Gastroesophageal sphincter (tissue), 4 donors: ENCODE data around the gene LBP. TPM values are rescaled to one million over a fixed set of nuclear protein-coding genes. Genes with fewer than 3 reads are reported as not detected.

Experiments used
- ATAC-seq: fragments of 150-250 bp; one replicate; pipeline ENCODE4 v1.9.1; 2016; ENCODE audit warnings: mild to moderate bottlenecking, moderate library complexity
- H3K27ac ChIP-seq, 4 donors: fragments of 200-600 bp; sonication (generic) in 3 of 4; 1 replicate in 3 of 4; 2 replicates in 1 of 4; pipeline ENCODE4 v1.5.1; 2016 to 2019
- H3K27me3 ChIP-seq: fragments of 200-600 bp; sonication (generic); one replicate; pipeline ENCODE4 v1.5.1; 2019
- H3K36me3 ChIP-seq, 2 donors: fragments of 200-600 bp; sonication (generic); one replicate each; pipeline ENCODE4 v1.5.1; 2019; ENCODE audit warnings: control low read depth in 1 of 2
- H3K4me1 ChIP-seq, 3 donors: fragments of 200-600 bp; sonication (generic); 1 replicate in 2 of 3; 2 replicates in 1 of 3; pipeline ENCODE4 v1.5.1; 2016 to 2019; ENCODE audit warnings: control low read depth in 2 of 3
- H3K4me3 ChIP-seq, 2 donors: fragments of 200-600 bp; sonication (generic); one replicate each; pipeline ENCODE4 v1.5.1; 2019; ENCODE audit warnings: mild to moderate bottlenecking in 1 of 2, moderate library complexity in 1 of 2
- H3K9me3 ChIP-seq, 3 donors: fragments of 200-600 bp; sonication (generic); one replicate each; pipeline ENCODE4 v1.5.1; 2017 to 2019; ENCODE audit warnings: control low read depth in 2 of 3
- EP300 ChIP-seq: sonication (generic); formaldehyde crosslinking; IDR thresholded peaks from one replicate; pipeline ENCODE4 v1.6.1; 2017; ENCODE audit warnings: antibody characterized with exemption, mild to moderate bottlenecking
- POLR2A ChIP-seq, 2 donors: fragments of 450-650 bp; IDR thresholded peaks; one replicate each; pipeline ENCODE4 v1.6.1; 2017; ENCODE audit warnings: antibody characterized with exemption in 2 of 2, mild to moderate bottlenecking in 2 of 2, moderate library complexity in 1 of 2
- POLR2AphosphoS5 ChIP-seq: sonication (generic); formaldehyde crosslinking; IDR thresholded peaks from one replicate; pipeline ENCODE4 v1.6.1; 2017; ENCODE audit warnings: antibody characterized with exemption
- WGBS, 2 donors: methylation state at CpG; one replicate each; pipeline ENCODE4 v1.1.5; 2018; ENCODE audit warnings: low coverage in 1 of 2; 5-methylcytosine and 5-hydroxymethylcytosine counted together
- total RNA-seq, 4 donors: library from RNA; depleted of rRNA; stranded (reverse); fragments of >200 nt; gene quantifications; one replicate each; pipeline ENCODE4 v1.1.0, GENCODE V29; 2016
- TF ChIP-seq, protein P1 (sequence below), 4 experiments: fragments of 200-600 bp in 2 of 4; fragments of 450-650 bp in 2 of 4; sonication (generic) in 1 of 4; IDR thresholded peaks; one replicate each; pipeline ENCODE4 v1.5.1; 2017 to 2019; ENCODE audit warnings: antibody characterized with exemption in 4 of 4, mild to moderate bottlenecking in 2 of 4, moderate library complexity in 2 of 4

Gene LBP
- total RNA-seq, 4 donors from 2014 or later, result 0.19 to 1.8 TPM; not detected in 2

DNA sequence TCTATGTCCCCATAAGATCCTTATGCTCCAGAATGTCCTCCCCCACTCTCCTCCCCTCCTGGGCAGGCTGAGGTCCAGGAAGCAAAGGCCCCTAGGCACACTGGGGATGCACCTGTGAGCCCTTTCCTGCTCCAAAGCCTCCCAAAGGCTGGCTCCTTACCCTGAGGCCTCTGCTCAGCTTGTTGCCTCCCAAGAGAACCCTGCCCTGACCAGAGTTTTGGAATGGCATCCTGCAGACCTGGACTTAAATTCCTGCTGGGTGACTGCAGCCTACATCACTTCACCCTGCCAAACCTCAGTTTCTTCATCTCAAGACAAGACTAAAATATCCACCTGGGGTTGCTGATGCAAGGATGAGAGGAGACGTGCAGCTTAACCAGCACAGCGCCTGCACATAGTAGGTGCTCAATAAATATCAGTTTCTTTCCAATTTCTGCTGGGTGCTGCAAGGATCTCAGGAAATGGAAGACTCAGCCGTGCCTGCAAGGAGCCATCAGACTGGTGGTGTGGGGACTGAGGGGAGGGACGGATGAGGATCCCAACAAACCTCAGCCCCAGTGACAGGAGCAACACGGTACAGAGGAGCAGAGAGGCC lies 2.1 kb upstream of the LBP start:
- no peak for ATAC-seq
- Histone ChIP-seq H3K9me3 (no peaks in the 10 kb centered on the region), H3K4me1 (peaks cover 0 to 5% (median 0%) of the 10 kb centered on the region in 3 donors), H3K36me3 (no peaks in the 10 kb centered on the region), H3K4me3 (no peak overlapping the region), H3K27ac (no peak overlapping the region), H3K27me3 (peaks cover 13% of the 10 kb centered on the region)
- WGBS, 2 donors, result 72% methylated on average over 2 of the region's 5 CpGs; no CpG with 5 or more reads in 1 of the 2 donors
- TF ChIP-seq EP300 (no peak), POLR2A (IDR thresholded peaks at IDR 0.05) (no peak), POLR2AphosphoS5 (no peak)
- TF ChIP-seq, protein P1, sequence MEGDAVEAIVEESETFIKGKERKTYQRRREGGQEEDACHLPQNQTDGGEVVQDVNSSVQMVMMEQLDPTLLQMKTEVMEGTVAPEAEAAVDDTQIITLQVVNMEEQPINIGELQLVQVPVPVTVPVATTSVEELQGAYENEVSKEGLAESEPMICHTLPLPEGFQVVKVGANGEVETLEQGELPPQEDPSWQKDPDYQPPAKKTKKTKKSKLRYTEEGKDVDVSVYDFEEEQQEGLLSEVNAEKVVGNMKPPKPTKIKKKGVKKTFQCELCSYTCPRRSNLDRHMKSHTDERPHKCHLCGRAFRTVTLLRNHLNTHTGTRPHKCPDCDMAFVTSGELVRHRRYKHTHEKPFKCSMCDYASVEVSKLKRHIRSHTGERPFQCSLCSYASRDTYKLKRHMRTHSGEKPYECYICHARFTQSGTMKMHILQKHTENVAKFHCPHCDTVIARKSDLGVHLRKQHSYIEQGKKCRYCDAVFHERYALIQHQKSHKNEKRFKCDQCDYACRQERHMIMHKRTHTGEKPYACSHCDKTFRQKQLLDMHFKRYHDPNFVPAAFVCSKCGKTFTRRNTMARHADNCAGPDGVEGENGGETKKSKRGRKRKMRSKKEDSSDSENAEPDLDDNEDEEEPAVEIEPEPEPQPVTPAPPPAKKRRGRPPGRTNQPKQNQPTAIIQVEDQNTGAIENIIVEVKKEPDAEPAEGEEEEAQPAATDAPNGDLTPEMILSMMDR (IDR thresholded peaks at IDR 0.05), result no peak

GRCh38 chr20:38345643-38346042 lies 639 bp upstream of the LBP start:
- Histone ChIP-seq H3K27ac (no peak overlapping the region), H3K36me3 (no peaks in the 10 kb centered on the region), H3K27me3 (peaks cover 7% of the 10 kb centered on the region), H3K4me1 (peaks cover 0 to 5% (median 0%) of the 10 kb centered on the region in 3 donors), H3K9me3 (no peaks in the 10 kb centered on the region), H3K4me3 (no peak overlapping the region)
- WGBS, 2 donors, result 7 to 40% methylated on average over 2 of the region's 2 CpGs
- TF ChIP-seq POLR2A (IDR thresholded peaks at IDR 0.05) (no peak), EP300 (no peak)
- TF ChIP-seq, protein P1 (IDR thresholded peaks at IDR 0.05), result no peak
- no peak for ATAC-seq

GRCh38 chr20:38346741-38347140 lies 459 bp downstream of the LBP start:
- ATAC-seq, result no peak
- no peak overlapping the region for H3K27ac ChIP-seq
- TF ChIP-seq POLR2A (IDR thresholded peaks at IDR 0.05) (no peak), POLR2AphosphoS5 (no peak), EP300 (no peak)
- TF ChIP-seq, protein P1 (IDR thresholded peaks at IDR 0.05), result no peak
- H3K4me1 ChIP-seq, result peaks cover 0 to 5% (median 0%) of the 10 kb centered on the region in 3 donors
- H3K36me3 ChIP-seq, result no peaks in the 10 kb centered on the region
- peaks cover 7% of the 10 kb centered on the region for H3K27me3 ChIP-seq
- H3K4me3 ChIP-seq, result no peak overlapping the region
- 90 to 94% methylated on average over 2 of the region's 4 CpGs for WGBS, 2 donors
- no peaks in the 10 kb centered on the region for H3K9me3 ChIP-seq

- 78 to 81% methylated on average over 3 to 5 of the region's 5 CpGs for WGBS, 2 donors
- peaks cover 7% of the 10 kb centered on the region for H3K27me3 ChIP-seq
- no peak for ATAC-seq
- TF ChIP-seq, protein P1 (IDR thresholded peaks at IDR 0.05), result no peak
- TF ChIP-seq POLR2AphosphoS5 (no peak), POLR2A (IDR thresholded peaks at IDR 0.05) (no peak), EP300 (no peak)
- no peaks in the 10 kb centered on the region for H3K36me3 ChIP-seq
- no peak overlapping the region for H3K4me3 ChIP-seq
- no peaks in the 10 kb centered on the region for H3K4me1 ChIP-seq
- H3K9me3 ChIP-seq, result no peaks in the 10 kb centered on the region
- H3K27ac ChIP-seq, result no peak overlapping the region
Measured at GRCh38 chr20:38349856-38350255, 3.6 kb downstream of the LBP start.
